ENCODE results near the gene MCM8.

DNA sequence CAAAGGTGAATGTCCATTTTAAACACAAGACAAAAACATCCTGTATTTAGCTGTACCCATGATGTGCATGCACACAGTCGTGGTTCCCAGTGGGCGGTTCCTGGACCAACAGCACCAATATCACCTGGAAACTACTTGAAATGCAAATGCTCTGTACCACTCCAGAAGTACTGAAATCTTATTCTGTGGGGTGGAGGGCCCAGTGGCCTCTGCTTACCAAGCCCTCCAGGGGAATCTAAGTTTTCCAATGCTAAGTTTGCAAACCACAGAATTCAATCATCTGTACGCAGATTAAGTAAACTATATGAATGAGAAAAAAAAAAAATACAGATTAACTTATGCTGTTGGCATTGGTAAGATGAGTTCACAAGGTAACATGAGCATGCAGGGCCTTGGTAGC, 14.2 kb upstream of the MCM8 start:
- no peak for TF ChIP-seq POLR2A (IDR thresholded peaks at IDR 0.05)
- TF ChIP-seq, protein P1, sequence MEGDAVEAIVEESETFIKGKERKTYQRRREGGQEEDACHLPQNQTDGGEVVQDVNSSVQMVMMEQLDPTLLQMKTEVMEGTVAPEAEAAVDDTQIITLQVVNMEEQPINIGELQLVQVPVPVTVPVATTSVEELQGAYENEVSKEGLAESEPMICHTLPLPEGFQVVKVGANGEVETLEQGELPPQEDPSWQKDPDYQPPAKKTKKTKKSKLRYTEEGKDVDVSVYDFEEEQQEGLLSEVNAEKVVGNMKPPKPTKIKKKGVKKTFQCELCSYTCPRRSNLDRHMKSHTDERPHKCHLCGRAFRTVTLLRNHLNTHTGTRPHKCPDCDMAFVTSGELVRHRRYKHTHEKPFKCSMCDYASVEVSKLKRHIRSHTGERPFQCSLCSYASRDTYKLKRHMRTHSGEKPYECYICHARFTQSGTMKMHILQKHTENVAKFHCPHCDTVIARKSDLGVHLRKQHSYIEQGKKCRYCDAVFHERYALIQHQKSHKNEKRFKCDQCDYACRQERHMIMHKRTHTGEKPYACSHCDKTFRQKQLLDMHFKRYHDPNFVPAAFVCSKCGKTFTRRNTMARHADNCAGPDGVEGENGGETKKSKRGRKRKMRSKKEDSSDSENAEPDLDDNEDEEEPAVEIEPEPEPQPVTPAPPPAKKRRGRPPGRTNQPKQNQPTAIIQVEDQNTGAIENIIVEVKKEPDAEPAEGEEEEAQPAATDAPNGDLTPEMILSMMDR (IDR thresholded peaks at IDR 0.05): no peak
- no peak for TF ChIP-seq POLR2AphosphoS5 (IDR thresholded peaks at IDR 0.05; ENCODE audit: insufficient read depth in 1 of 2, low read depth in 1 of 2)

Measured in vagina (tissue), 2 donors.